OCI-LY3 (cell line): ENCODE measurements around the gene KRTAP10-11.

Source experiments
- H2AFZ ChIP-seq: fragments of 200-600, 300-600 bp; shearing (Covaris generic); 2 replicates; pipeline ENCODE4 v1.6.0; 2014; ENCODE audit warnings: antibody characterized with exemption, low read depth, low read length
- H3K27ac ChIP-seq: fragments of 200-600, 300-600 bp; sonication (generic); 2 replicates; pipeline ENCODE4 v1.5.1; 2014; ENCODE audit warnings: mild to moderate bottlenecking, low read length, moderate library complexity, mixed read lengths
- H3K27me3 ChIP-seq: fragments of 200-600, 300-600 bp; sonication (generic); 2 replicates; pipeline ENCODE4 v1.6.1; 2014; ENCODE audit warnings: low read depth, low read length, mixed read lengths
- H3K36me3 ChIP-seq: fragments of 200-600, 300-600 bp; sonication (generic); replicated peaks from 2 replicates; pipeline ENCODE3; 2014; ENCODE audit warnings: low read depth, low read length, mixed read lengths
- H3K4me1 ChIP-seq: fragments of 300-600, 200-600 bp; sonication (generic); 2 replicates; pipeline ENCODE4 v1.6.1; 2014; ENCODE audit warnings: low read length, mixed read lengths
- H3K4me2 ChIP-seq: fragments of 200-600, 300-600 bp; sonication (generic); 2 replicates; pipeline ENCODE4 v1.6.1; 2014; ENCODE audit warnings: low read length, mixed read lengths
- H3K4me3 ChIP-seq: fragments of 300-600, 200-600 bp; sonication (generic); 2 replicates; pipeline ENCODE4 v1.5.1; 2014; ENCODE audit warnings: antibody characterized with exemption, mild to moderate bottlenecking, low read length, moderate library complexity
- H3K79me2 ChIP-seq: fragments of 300-600, 200-600 bp; shearing (Covaris generic); 2 replicates; pipeline ENCODE4 v1.6.1; 2014; ENCODE audit warnings: mild to moderate bottlenecking, low read length, mixed read lengths
- H3K9ac ChIP-seq: fragments of 300-600, 200-600 bp; shearing (Covaris generic); 2 replicates; pipeline ENCODE4 v1.6.0; 2014; ENCODE audit warnings: mild to moderate bottlenecking, low read length, moderate library complexity
- H3K9me3 ChIP-seq: fragments of 200-600, 300-600 bp; shearing (Covaris generic); 2 replicates; pipeline ENCODE4 v1.6.1; 2014; ENCODE audit warnings: low read length, mixed read lengths; ENCODE audit not compliant: insufficient read depth
- H4K20me1 ChIP-seq: fragments of 200-600, 300-600 bp; sonication (generic); 2 replicates; pipeline ENCODE4 v1.6.1; 2016; ENCODE audit warnings: low read length, mixed read lengths; ENCODE audit not compliant: insufficient read depth
- EZH2phosphoT487 ChIP-seq: fragments of 200-600 bp; shearing (Covaris generic); IDR thresholded peaks from 2 replicates; pipeline ENCODE4 v1.6.1; 2018; ENCODE audit warnings: antibody characterized with exemption, mixed run types, low read depth
- TF ChIP-seq, protein P1 (sequence below): fragments of 200-600, 300-600 bp; sonication (generic); IDR thresholded peaks from 2 replicates; pipeline ENCODE4 v1.5.1; 2014; ENCODE audit warnings: antibody characterized with exemption, low read length, low read depth

KRTAP10-11 gene

DNA sequence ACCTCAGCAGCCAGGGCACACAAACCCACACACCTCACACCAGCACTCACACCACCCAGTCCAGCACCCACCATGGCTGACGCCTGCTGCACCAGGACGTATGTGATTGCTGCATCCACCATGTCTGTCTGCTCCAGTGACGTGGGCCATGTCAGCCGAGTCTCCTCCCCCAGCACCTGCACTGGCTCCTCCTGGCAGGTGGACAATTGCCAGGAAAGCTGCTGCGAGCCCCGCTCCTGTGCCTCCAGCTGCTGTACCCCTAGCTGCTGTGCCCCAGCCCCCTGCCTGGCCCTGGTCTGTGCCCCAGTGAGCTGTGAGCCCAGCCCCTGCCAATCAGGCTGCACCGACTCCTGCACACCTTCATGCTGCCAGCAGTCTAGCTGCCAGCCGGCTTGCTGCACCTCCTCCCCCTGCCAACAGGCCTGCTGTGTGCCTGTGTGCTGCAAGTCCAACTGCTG is 34.2 kb upstream of the KRTAP10-11 start, which contains the start of gene KRTAP10-8:
TSS of gene KRTAP10-8 (plus strand) at position 51 of the 458 bp plus-strand sequence. CDS start at position 73, 22 bp downstream.
- no peak within 1 kb of the TSS for H3K4me2 ChIP-seq
- TF ChIP-seq EZH2phosphoT487, result no peak
- TF ChIP-seq, protein P1, sequence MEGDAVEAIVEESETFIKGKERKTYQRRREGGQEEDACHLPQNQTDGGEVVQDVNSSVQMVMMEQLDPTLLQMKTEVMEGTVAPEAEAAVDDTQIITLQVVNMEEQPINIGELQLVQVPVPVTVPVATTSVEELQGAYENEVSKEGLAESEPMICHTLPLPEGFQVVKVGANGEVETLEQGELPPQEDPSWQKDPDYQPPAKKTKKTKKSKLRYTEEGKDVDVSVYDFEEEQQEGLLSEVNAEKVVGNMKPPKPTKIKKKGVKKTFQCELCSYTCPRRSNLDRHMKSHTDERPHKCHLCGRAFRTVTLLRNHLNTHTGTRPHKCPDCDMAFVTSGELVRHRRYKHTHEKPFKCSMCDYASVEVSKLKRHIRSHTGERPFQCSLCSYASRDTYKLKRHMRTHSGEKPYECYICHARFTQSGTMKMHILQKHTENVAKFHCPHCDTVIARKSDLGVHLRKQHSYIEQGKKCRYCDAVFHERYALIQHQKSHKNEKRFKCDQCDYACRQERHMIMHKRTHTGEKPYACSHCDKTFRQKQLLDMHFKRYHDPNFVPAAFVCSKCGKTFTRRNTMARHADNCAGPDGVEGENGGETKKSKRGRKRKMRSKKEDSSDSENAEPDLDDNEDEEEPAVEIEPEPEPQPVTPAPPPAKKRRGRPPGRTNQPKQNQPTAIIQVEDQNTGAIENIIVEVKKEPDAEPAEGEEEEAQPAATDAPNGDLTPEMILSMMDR, result no peak
- H4K20me1 ChIP-seq, result no peaks in the 10 kb centered on the region
- H3K36me3 ChIP-seq, result no peaks in the 10 kb centered on the region
- no peak within 1 kb of the TSS for H3K27ac ChIP-seq
- no peak within 1 kb of the TSS for H3K9ac ChIP-seq
- no peak within 1 kb of the TSS for H2AFZ ChIP-seq
- no peaks in the 10 kb centered on the region for H3K9me3 ChIP-seq
- no peak within 1 kb of the TSS for H3K4me3 ChIP-seq
- no peaks in the 10 kb centered on the region for H3K79me2 ChIP-seq
- H3K27me3 ChIP-seq, result no peaks in the 10 kb centered on the region
- H3K4me1 ChIP-seq, result no peaks in the 10 kb centered on the region

- Histone ChIP-seq H4K20me1 (no peaks in the 10 kb centered on the region), H3K9ac (no peak overlapping the region), H3K9me3 (no peaks in the 10 kb centered on the region), H3K36me3 (no peaks in the 10 kb centered on the region), H3K4me1 (no peaks in the 10 kb centered on the region), H3K79me2 (no peaks in the 10 kb centered on the region), H3K27me3 (no peaks in the 10 kb centered on the region), H3K27ac (no peak overlapping the region), H3K4me3 (no peak overlapping the region), H2AFZ (no peak overlapping the region), H3K4me2 (no peak overlapping the region)
- TF ChIP-seq, protein P1, result no peak
- TF ChIP-seq EZH2phosphoT487, result no peak
Observed at GRCh38 chr21:44612669-44613229, 33.5 kb upstream of the KRTAP10-11 start.

GRCh38 chr21:44613386-44614155 is 32.6 kb upstream of the KRTAP10-11 start:
- H3K9ac ChIP-seq, result no peak overlapping the region
- H3K79me2 ChIP-seq, result no peaks in the 10 kb centered on the region
- H3K4me3 ChIP-seq, result no peak overlapping the region
- no peaks in the 10 kb centered on the region for H3K9me3 ChIP-seq
- no peak overlapping the region for H3K4me2 ChIP-seq
- no peaks in the 10 kb centered on the region for H4K20me1 ChIP-seq
- H3K36me3 ChIP-seq, result no peaks in the 10 kb centered on the region
- H3K27ac ChIP-seq, result no peak overlapping the region
- TF ChIP-seq, protein P1, result no peak
- TF ChIP-seq EZH2phosphoT487, result no peak
- H3K4me1 ChIP-seq, result no peaks in the 10 kb centered on the region
- H3K27me3 ChIP-seq, result no peaks in the 10 kb centered on the region
- no peak overlapping the region for H2AFZ ChIP-seq

DNA sequence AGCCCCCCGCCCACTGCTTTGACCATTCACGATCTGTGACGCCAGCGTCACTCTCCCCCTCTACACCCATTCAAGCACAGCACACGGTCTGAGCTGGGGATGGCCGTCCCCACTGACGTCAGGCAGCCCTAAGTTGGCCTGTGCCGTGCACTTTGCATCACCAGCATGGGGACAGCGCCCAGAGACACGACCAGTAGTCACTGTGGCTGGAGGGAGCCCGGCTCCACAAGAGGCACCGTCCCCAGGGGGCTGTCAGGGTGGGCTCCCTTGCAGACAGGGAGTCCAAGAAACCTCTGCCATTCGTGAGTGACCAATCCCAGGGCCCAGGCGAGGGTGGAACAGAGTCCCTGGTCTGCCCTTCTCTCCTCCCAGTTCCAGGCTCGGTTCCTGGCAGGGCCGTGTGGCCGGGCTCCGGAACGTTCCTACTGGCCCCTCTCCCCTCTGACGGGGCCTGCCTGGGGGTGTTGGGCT is 32.0 kb upstream of the KRTAP10-11 start:
- no peaks in the 10 kb centered on the region for H3K79me2 ChIP-seq
- no peak overlapping the region for H3K4me2 ChIP-seq
- no peaks in the 10 kb centered on the region for H3K36me3 ChIP-seq
- no peak overlapping the region for H3K4me3 ChIP-seq
- H3K4me1 ChIP-seq, result no peaks in the 10 kb centered on the region
- no peaks in the 10 kb centered on the region for H3K9me3 ChIP-seq
- H4K20me1 ChIP-seq, result no peaks in the 10 kb centered on the region
- no peaks in the 10 kb centered on the region for H3K27me3 ChIP-seq
- no peak overlapping the region for H3K27ac ChIP-seq
- no peak overlapping the region for H3K9ac ChIP-seq
- H2AFZ ChIP-seq, result no peak overlapping the region
- TF ChIP-seq, protein P1, result no peak
- TF ChIP-seq EZH2phosphoT487, result no peak
